K562 treated with DMSO at 1 percent for 4 hours (cell line): ENCODE measurements around the gene KCNJ10. TPM values are rescaled to one million over a fixed set of nuclear protein-coding genes. Genes with fewer than 3 reads are reported as not detected.

ENCODE experiments used
- total RNA-seq: library from RNA; unstranded; fragments of 300-600 nt; gene quantifications from 2 replicates; pipeline ENCODE4 v1.2.3, GENCODE V29; 2022; ENCODE audit not compliant: insufficient read depth

The KCNJ10 gene
- total RNA-seq: not detected in 2 replicates

DNA sequence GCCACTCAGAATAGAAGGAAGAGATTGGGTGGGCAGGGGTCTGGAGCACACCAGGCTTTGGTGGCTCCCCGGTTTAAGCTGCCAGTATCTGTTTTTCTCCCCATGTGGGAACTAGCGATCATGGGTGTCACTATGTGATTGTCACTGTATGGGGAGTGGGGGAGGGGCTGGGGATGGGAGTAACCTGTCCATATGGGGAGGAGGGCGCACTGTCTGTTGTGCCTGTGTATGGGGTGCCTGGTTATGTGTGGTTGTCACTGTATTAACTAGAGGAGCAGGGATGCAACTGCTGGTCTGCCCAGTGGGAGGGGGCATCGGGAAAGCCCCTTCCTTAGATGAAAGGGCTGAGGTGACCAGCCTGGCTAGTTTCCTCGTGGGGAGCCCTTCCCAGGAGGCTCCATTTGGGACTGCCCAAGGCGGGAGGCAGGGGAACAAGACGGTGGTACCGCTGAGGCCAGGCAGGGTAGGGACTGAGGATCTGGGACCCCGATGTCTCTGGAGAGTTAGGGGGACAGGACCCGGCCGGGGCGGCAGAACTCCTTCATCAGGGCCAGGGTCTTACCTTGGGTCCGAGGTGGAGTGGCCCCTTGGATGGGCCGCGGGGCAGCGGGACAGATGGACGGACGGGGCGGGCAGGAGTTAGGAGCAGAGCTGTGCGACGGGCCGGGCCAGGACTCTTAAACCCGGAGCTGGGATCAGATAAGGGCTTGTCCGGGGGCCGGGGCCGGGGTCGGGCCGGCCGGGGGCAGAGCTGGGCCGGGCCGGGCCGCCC is at the start of gene KCNJ10:
Gene KCNJ10, minus strand, starts transcription at position 701 of the 772 bp plus-strand sequence. CDS start 27,628 bp downstream, outside the sequence.

DNA sequence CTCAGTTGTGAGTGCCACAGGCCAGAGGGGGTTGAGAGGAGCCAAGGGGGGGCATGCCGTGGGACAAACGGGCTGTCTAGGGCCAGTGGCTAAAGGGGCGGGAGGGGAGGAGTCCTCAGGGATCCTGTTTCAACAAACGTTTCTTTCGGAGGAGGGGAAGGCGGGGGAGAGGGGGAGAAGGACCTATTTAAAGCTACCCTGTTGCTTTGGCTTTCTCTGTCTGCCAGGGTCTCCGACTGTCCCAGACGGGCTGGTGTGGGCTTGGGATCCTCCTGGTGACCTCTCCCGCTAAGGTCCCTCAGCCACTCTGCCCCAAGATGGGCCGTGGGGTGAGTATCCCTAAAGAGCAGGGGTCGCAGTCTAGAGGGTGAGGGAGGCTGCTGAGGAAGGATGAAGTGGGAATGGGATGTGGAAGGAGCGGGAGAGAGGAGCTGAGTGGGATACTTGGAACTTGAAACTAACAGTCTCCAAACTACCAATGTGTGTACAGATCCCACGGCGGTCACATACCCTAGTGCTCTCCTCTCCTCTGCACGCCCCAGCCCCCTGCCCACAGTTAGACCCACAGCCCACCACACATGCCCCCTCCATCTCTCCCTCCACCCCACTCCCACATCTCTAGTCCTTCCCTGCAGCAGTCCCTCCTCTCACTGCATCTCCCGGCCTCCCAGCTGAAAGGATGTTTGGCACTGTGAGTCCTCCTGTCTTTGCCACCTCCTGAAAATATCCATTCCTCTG is 45.8 kb upstream of the KCNJ10 start, which contains the start of gene ATP1A2:
Gene ATP1A2, plus strand, starts transcription at position 215 of the 738 bp plus-strand sequence. Its CDS starts 103 bp downstream, at position 318.

GRCh38 chr1:160097911-160098851 is 28.2 kb upstream of the KCNJ10 start, which contains the start of gene IGSF8:
Gene IGSF8 (minus strand): TSS chr1:160098619. CDS start chr1:160098472, 147 bp downstream.

DNA sequence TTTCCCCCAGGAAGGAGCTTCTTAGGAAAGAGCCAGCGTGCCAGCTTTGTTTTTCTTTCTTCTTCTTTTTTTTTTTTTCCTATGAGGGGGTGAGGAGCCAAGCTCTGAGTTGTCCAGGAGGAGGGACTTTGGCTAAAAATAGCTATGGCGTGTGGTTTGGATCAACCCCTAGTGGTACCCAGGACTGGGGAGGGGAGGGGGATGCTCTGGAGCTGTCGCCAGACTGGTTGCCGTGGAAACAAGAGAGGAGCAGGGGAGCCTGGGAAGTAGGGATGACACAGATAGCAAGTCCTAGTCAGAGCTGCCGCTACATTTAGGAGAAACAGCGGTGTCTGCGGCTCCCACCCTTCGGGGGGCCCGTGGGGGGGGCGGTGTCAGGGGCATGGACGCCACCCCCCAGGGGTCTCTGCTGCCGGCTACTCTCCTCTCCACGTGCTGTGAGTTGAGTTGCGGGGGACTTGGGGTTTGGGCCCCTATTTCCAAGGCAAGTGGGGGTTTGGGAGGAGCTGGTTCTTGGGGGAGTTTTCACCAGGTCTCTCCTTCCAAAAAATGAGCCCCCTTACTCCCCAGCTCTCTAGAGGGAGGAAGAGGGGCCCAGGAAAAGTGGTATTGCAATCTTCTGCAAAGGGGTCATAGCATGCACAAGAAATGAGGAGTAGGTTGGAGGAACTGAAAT is 11.4 kb upstream of the KCNJ10 start, which contains the start of gene KCNJ9:
Gene KCNJ9, plus strand, starts transcription at position 278 of the 676 bp plus-strand sequence. CDS start 2,493 bp downstream, outside the sequence.

GRCh38 chr1:160031365-160032164 is 38.4 kb downstream of the KCNJ10 start, which contains the start of gene PIGM:
Gene PIGM (minus strand): TSS chr1:160031990. CDS start chr1:160031739, 251 bp downstream.

DNA sequence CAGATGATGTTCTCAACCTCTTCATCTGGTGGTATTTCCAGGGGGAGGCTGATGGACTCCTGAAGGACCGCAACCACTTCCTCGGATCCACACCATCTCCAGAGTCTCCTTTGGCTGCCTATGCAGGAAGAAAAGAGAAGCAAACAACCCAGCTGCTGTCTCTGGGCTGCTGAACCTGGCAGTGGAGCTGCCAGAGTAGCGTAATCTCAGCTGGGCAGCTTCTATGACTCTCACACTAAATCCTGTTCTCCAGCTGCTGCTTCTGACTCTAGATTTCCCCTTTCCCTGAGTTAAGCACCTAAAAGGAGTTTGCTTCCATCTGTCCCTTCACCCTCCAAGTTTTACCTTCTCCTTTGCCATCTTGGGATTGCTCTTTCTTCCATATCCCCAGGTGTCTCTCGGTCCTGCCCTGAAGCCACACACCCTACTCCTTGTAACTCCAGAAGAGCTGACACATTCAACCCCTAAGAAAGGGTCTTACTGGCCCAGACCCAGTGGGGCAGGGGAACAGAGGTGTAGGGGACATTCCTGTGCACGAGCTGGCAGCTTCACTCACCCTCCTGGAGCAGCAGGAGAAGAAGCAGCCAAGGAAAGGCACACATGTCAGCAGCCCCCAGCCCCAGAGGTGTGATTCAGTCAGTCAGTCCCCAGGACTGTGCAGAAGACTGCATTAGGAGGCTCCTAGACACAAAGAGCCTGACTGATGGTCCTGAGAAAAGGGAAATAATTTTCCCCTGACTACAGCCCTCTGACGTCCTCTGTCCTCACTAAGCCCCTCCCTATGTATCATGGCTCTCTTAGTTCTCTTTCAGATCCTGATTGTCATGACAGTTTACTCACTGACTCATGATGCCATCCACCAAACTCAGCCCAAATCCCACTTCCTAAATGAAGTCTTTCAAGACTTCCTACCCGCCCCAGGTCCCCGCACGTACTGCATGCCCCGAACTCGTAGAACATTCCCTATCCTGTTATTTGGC is 116.1 kb downstream of the KCNJ10 start, which contains the start of gene SLAMF9:
Gene SLAMF9, minus strand, starts transcription at position 702 of the 980 bp plus-strand sequence. Its CDS starts 100 bp downstream, at position 602.

Other genes with a start within 250 kb of the KCNJ10 start
- gene SLAMF8, start 243.3 kb downstream of the KCNJ10 start, total RNA-seq: not detected in 2 replicates
- gene VSIG8, start 207.5 kb downstream of the KCNJ10 start, total RNA-seq: not detected in 2 replicates
- gene CFAP45, start 170.0 kb downstream of the KCNJ10 start, total RNA-seq: 0.98 TPM in 1 of 2 replicates, not detected in the other
- 533 and 588 TPM in 2 replicates for gene TAGLN2, start 144.7 kb downstream of the KCNJ10 start, total RNA-seq
- gene IGSF9, start 124.5 kb downstream of the KCNJ10 start, total RNA-seq: not detected in 2 replicates
- gene SLAMF9, start 115.9 kb downstream of the KCNJ10 start, total RNA-seq: not detected in 2 replicates
- 1.3 and 1.5 TPM in 2 replicates for gene PIGM, start 38.2 kb downstream of the KCNJ10 start, total RNA-seq
- not detected in 2 replicates for gene KCNJ9, start 11.4 kb upstream of the KCNJ10 start, total RNA-seq
- gene IGSF8, start 28.5 kb upstream of the KCNJ10 start, total RNA-seq: 15.5 and 16.6 TPM in 2 replicates
- gene ATP1A2, start 45.6 kb upstream of the KCNJ10 start, total RNA-seq: not detected in 2 replicates
- not detected in 2 replicates for gene ATP1A4, start 81.4 kb upstream of the KCNJ10 start, total RNA-seq
- gene CASQ1, start 120.4 kb upstream of the KCNJ10 start, total RNA-seq: not detected in 2 replicates
- gene PEA15, start 135.2 kb upstream of the KCNJ10 start, total RNA-seq: 51.5 and 73.4 TPM in 2 replicates
- gene DCAF8, start 192.4 kb upstream of the KCNJ10 start, total RNA-seq: 50.7 and 83.5 TPM in 2 replicates
- gene PEX19, start 215.0 kb upstream of the KCNJ10 start, total RNA-seq: 26.6 and 31.9 TPM in 2 replicates